Liver (tissue), 9 donors: ENCODE results near the gene EIF4E2. TPM values are rescaled to one million over a fixed set of nuclear protein-coding genes. Genes with fewer than 3 reads are reported as not detected.

ENCODE experiments used
- DNase-seq: peaks from one replicate; pipeline ENCODE4 v3.0.0-alpha.2; 2017; ENCODE audit warnings: low spot score
- H3K27ac ChIP-seq, 2 donors: one replicate each; pipeline ENCODE4 v1.7.0; 2013; ENCODE audit warnings: inconsistent platforms in 2 of 2, low read length in 2 of 2, control low read depth in 1 of 2, low read depth in 1 of 2, mild to moderate bottlenecking in 1 of 2
- H3K27me3 ChIP-seq, 4 donors: one replicate each; pipeline versions ENCODE4 v1.6.1 to v1.7.0; 2013; ENCODE audit warnings: low read length in 3 of 4, inconsistent platforms in 1 of 4, mild to moderate bottlenecking in 1 of 4, moderate library complexity in 1 of 4; ENCODE audit not compliant: control insufficient read depth in 4 of 4, insufficient read depth in 4 of 4
- H3K36me3 ChIP-seq, 4 donors: one replicate each; pipeline versions ENCODE4 v1.6.1 to v1.7.0; 2013; ENCODE audit warnings: low read length in 3 of 4, mild to moderate bottlenecking in 3 of 4, low read depth in 1 of 4, moderate library complexity in 1 of 4; ENCODE audit not compliant: control insufficient read depth in 4 of 4, insufficient read depth in 3 of 4
- H3K4me1 ChIP-seq, 4 donors: one replicate each; pipeline versions ENCODE4 v1.6.1 to v1.7.0; 2013; ENCODE audit warnings: low read length in 3 of 4, mild to moderate bottlenecking in 3 of 4, moderate library complexity in 1 of 4; ENCODE audit not compliant: control insufficient read depth in 4 of 4, insufficient read depth in 4 of 4
- H3K4me3 ChIP-seq, 3 donors: one replicate each; pipeline versions ENCODE4 v1.6.1 to v1.7.0; 2013; ENCODE audit warnings: low read length in 3 of 3, control low read depth in 1 of 3, low read depth in 1 of 3, mild to moderate bottlenecking in 1 of 3
- H3K9ac ChIP-seq, 2 donors: one replicate each; pipeline ENCODE4 v1.7.0; 2013; ENCODE audit warnings: low read length in 2 of 2, mild to moderate bottlenecking in 2 of 2, moderate library complexity in 2 of 2, control low read depth in 1 of 2, low read depth in 1 of 2
- H3K9me3 ChIP-seq, 4 donors: one replicate each; pipeline versions ENCODE4 v1.6.1 to v1.7.0; 2013; ENCODE audit warnings: low read length in 3 of 4; ENCODE audit not compliant: control insufficient read depth in 4 of 4
- ATF3 ChIP-seq: IDR thresholded peaks from 2 replicates; pipeline ENCODE4 v1.6.1; 2016; ENCODE audit warnings: antibody characterized with exemption
- EGR1 ChIP-seq, 2 donors: IDR thresholded peaks; 2 replicates each; pipeline ENCODE4 v1.6.1; 2016 to 2018; ENCODE audit warnings: antibody characterized with exemption in 2 of 2, low read depth in 2 of 2
- GABPA ChIP-seq, 2 donors: IDR thresholded peaks in 1 of 2; conservative IDR thresholded peaks in 1 of 2; 2 replicates each; pipeline ENCODE4 v1.6.1; 2016; ENCODE audit warnings: antibody characterized with exemption in 2 of 2, mild to moderate bottlenecking in 1 of 2, moderate library complexity in 1 of 2
- HNF4A ChIP-seq, 2 donors: conservative IDR thresholded peaks; 2 replicates each; pipeline ENCODE4 v1.6.1; 2016; ENCODE audit warnings: antibody characterized with exemption in 2 of 2, mild to moderate bottlenecking in 2 of 2
- HNF4G ChIP-seq: IDR thresholded peaks from 2 replicates; pipeline ENCODE4 v1.6.1; 2016; ENCODE audit warnings: antibody characterized with exemption
- JUND ChIP-seq, 2 donors: IDR thresholded peaks; 2 replicates each; pipeline ENCODE4 v1.6.1; 2016; ENCODE audit warnings: antibody characterized with exemption in 2 of 2
- NR2F2 ChIP-seq: IDR thresholded peaks from 2 replicates; pipeline ENCODE4 v1.6.1; 2016; ENCODE audit warnings: antibody characterized with exemption
- RAD21 ChIP-seq, 2 donors: IDR thresholded peaks; 2 replicates each; pipeline ENCODE4 v1.6.1; 2016; ENCODE audit warnings: antibody characterized with exemption in 2 of 2, mild to moderate bottlenecking in 2 of 2
- REST ChIP-seq: IDR thresholded peaks from 2 replicates; pipeline ENCODE4 v1.6.1; 2016; ENCODE audit warnings: antibody characterized with exemption, mild to moderate bottlenecking
- RXRA ChIP-seq, 2 donors: IDR thresholded peaks; 2 replicates each; pipeline ENCODE4 v1.6.1; 2017 to 2018; ENCODE audit warnings: antibody characterized with exemption in 2 of 2, mild to moderate bottlenecking in 1 of 2
- YY1 ChIP-seq: IDR thresholded peaks from 2 replicates; pipeline ENCODE4 v1.6.1; 2016; ENCODE audit warnings: antibody characterized with exemption, mild to moderate bottlenecking
- WGBS: extraction: QIAGEN DNeasy Blood & Tissue Kit; methylation state at CpG from one replicate; pipeline ENCODE4 v1.1.7; 2013; 5-methylcytosine and 5-hydroxymethylcytosine counted together
- polyA plus RNA-seq, 2 donors: library from polyadenylated mRNA; stranded (reverse) in 1 of 2; unstranded in 1 of 2; fragments of 200-250 nt in 1 of 2; fragments of >200 nt in 1 of 2; fragmentation: Nextera tagmentation in 1 of 2; extraction: Ambion mirVana in 1 of 2; gene quantifications; one replicate each; pipeline versions ENCODE4 v1.2.1 to v1.2.3, GENCODE V29; 2013 to 2015
- total RNA-seq, 2 donors: library from RNA; depleted of rRNA; stranded (reverse); fragments of >200 nt; gene quantifications; one replicate each; pipeline ENCODE4 v1.2.3, GENCODE V29; 2014
- donor health status: healthy.
- donor health status: healthy.
- donor health status: healthy.
- donor health status: healthy.
- donor health status: healthy.

Gene EIF4E2
- total and polyA plus RNA-seq, 4 donors: 30.0 to 46.9 (median 45.4) TPM

DNA sequence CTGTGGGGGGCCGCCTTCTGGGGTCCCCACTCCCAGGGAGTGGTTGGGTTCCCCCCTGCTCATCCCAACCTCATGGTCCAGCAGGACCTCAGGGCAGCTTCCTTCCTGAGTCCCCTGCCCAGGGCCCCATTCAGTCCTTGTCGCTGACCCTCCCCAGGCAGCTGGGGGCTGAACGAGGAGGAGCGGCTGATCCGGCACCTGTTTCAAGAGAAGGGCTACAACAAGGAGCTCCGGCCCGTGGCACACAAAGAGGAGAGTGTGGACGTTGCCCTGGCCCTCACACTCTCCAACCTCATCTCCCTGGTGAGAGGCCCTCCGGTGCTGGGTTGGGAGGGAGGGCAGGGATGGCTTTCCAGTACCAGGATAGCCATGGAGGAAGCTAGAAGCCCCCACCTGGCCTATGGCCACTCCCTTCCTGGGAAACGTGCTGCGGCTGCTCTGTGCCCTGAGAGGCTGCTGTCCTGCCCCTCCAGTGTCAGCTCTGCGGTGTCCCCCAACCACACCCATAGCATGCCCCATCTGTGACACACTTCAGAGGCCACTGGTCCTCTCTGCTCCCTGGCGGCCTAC is 24.0 kb upstream of the EIF4E2 start (continued):
- TF ChIP-seq REST (no peak), NR2F2 (no peak), HNF4A (conservative IDR thresholded peaks at IDR 0.05) (no peak)

DNA sequence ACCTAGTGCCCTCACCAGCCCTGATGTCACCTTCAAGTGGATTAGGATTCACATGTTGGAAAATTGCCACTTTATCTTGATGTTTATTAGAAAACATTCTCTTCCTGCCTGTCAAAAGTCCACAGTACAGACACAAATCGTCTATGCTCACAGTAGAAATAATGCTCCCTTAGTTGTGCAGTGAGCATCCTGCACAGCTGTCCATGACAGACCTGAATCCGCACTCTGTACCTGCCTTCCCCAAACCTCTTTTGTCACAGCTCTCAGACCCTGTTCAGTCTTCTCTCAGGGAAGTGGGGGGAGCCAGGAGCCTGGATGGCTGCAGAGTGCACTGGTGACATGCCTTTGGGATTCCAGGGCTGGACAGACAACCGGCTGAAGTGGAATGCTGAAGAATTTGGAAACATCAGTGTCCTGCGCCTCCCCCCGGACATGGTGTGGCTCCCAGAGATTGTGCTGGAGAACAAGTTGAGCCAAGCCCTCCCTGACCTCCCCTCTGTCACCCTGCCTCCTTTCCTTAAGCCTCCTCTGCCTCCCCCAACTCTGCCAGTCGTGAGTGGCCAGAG is 22.5 kb upstream of the EIF4E2 start:
- H3K36me3 ChIP-seq: no peaks in the 10 kb centered on the region
- no peaks in the 10 kb centered on the region for H3K9me3 ChIP-seq
- TF ChIP-seq NR2F2: no peak
- peaks cover 0 to 10% (median 5%) of the 10 kb centered on the region in 4 donors for H3K27me3 ChIP-seq
- no peak overlapping the region for H3K27ac ChIP-seq
- 75% methylated on average over 6 of the region's 6 CpGs for WGBS
- no peak for DNase-seq
- peaks cover 5 to 12% (median 9%) of the 10 kb centered on the region in 4 donors for H3K4me1 ChIP-seq
- H3K4me3 ChIP-seq: no peak overlapping the region
- H3K9ac ChIP-seq: no peak overlapping the region

DNA sequence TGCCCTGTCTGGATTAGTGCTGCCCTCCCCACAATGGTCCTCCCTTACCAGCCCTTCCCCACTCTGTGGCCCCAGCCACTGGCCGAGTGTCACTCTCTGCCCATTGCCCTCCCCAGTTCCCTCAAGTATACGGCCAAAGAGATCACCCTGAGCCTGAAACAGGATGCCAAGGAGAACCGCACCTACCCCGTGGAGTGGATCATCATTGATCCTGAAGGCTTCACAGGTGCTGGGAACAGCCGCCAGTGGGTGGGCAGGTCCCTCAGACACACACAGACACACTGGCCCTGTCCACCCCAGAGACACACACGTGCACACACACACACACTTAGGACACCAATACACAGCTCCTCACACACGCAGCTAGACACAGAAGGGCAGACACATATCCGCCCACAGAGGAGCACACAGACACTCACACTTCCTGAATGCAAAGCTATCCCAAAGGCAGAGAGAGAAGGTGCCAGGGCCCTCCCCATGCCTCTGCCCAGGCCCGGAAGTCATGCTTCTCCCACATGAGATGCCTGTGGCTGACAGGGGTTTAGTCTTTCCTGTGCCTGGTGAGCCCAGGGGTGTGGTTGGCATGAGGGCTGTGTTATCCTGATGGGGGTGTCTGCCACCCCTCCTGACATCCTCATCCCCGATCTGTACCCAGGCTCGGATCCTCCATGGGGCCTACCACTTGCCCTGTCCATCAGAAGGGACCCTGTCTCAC is 21.6 kb upstream of the EIF4E2 start:
- H3K9ac ChIP-seq: no peak overlapping the region
- no peak for DNase-seq
- no peak overlapping the region for H3K27ac ChIP-seq
- no peak overlapping the region for H3K4me3 ChIP-seq
- H3K4me1 ChIP-seq: peaks cover under 1 to 6% (median 4%) of the 10 kb centered on the region in 4 donors
- H3K27me3 ChIP-seq: peaks cover 0 to 8% (median 2%) of the 10 kb centered on the region in 4 donors
- TF ChIP-seq JUND (IDR thresholded peaks at IDR 0.05): no peak
- TF ChIP-seq RAD21 (IDR thresholded peaks at IDR 0.05): no peak
- no peak for TF ChIP-seq RXRA (IDR thresholded peaks at IDR 0.05)
- TF ChIP-seq HNF4A (conservative IDR thresholded peaks at IDR 0.05): no peak
- no peak for TF ChIP-seq HNF4G
- TF ChIP-seq EGR1 (IDR thresholded peaks at IDR 0.05; ENCODE audit: low read depth in 2 of 2): no peak
- no peak for TF ChIP-seq GABPA (IDR thresholded peaks at IDR 0.05 in 1 of 2, conservative IDR thresholded peaks at IDR 0.05 in 1 of 2)
- no peak for TF ChIP-seq YY1
- TF ChIP-seq ATF3: no peak
- no peak for TF ChIP-seq NR2F2
- H3K36me3 ChIP-seq: no peaks in the 10 kb centered on the region
- no peaks in the 10 kb centered on the region for H3K9me3 ChIP-seq
- 78% methylated on average over 11 of the region's 11 CpGs for WGBS
